IPS-20b (cell line): ENCODE results near the gene ZCWPW1.
"Not testable (repeated sequence)": the region's sequence is repeated elsewhere in the genome, so short reads cannot be mapped to it uniquely, and the experiment has no call there.

Experiments used
- H3K27ac ChIP-seq: one replicate; pipeline ENCODE4 v1.5.1; 2013; ENCODE audit warnings: low read length
- H3K27me3 ChIP-seq: 2 replicates; pipeline ENCODE4 v1.6.1; 2013; ENCODE audit warnings: mild to moderate bottlenecking, low read length, inconsistent platforms; ENCODE audit not compliant: insufficient read depth
- H3K36me3 ChIP-seq: 2 replicates; pipeline ENCODE4 v1.6.1; 2013; ENCODE audit warnings: low read depth, mild to moderate bottlenecking, inconsistent platforms, low read length, moderate library complexity; ENCODE audit not compliant: insufficient read depth
- H3K4me1 ChIP-seq: 2 replicates; pipeline ENCODE4 v1.6.1; 2013; ENCODE audit warnings: mild to moderate bottlenecking, control low read depth, inconsistent platforms, low read length, moderate library complexity; ENCODE audit not compliant: insufficient read depth
- H3K4me3 ChIP-seq: 2 replicates; pipeline ENCODE4 v1.5.1; 2013; ENCODE audit warnings: mild to moderate bottlenecking, low read length, inconsistent platforms
- H3K9ac ChIP-seq: 2 replicates; pipeline ENCODE4 v1.6.1; 2013; ENCODE audit warnings: low read depth, mild to moderate bottlenecking, inconsistent platforms, low read length, moderate library complexity
- H3K9me3 ChIP-seq: 2 replicates; pipeline ENCODE4 v1.6.1; 2013; ENCODE audit warnings: mild to moderate bottlenecking, low read depth, low read length, inconsistent platforms; ENCODE audit not compliant: insufficient read depth

Gene ZCWPW1

DNA sequence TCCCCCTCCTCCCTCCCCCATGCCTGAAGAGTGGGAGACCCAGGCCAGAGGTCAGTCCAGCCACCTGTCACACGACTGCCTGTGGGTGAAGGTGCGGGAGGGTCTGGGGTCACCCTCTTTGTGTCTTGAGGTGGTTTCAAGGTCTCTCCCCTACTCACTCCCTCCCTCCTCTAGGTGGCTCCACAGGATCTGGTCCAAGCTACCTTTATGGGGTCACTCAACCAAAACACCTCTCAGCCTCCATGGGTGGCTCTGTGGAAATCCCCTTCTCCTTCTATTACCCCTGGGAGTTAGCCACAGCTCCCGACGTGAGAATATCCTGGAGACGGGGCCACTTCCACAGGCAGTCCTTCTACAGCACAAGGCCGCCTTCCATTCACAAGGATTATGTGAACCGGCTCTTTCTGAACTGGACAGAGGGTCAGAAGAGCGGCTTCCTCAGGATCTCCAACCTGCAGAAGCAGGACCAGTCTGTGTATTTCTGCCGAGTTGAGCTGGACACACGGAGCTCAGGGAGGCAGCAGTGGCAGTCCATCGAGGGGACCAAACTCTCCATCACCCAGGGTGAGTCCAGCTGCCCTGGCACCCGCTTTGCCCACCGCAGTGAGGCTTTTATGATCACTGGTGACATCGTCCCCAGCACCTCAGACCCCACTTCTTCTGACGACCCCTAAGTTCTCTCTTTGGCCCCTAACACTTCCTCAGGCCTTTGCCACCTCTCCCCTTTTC is 54.5 kb downstream of the ZCWPW1 start:
- H3K4me1 ChIP-seq: peaks cover 12% of the 10 kb centered on the region; the same call in 1 of the 2 replicates
- H3K9ac ChIP-seq: not testable (repeated sequence)

DNA sequence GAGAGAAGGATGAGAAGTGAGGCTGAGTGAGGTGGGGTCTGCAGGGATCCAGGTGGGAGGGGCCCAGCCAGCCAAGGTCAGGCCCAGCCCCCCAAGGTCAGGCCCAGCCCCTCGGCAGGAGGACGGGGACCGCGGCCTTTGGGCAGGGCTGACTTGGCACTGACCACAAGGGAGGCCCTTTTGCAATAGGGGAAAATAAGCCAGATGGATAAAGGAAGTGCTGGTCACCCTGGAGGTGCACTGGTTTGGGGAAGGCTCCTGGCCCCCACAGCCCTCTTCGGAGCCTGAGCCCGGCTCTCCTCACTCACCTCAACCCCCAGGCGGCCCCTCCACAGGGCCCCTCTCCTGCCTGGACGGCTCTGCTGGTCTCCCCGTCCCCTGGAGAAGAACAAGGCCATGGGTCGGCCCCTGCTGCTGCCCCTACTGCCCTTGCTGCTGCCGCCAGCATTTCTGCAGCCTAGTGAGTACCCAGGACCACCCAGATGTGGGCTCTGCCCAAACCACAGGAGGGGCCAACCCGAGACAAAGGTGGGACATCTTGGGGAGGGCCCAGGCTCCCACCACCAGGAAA is 55.2 kb downstream of the ZCWPW1 start, which contains the start of gene PILRA:
Gene PILRA (plus strand): TSS at position 227 of the 571 bp plus-strand sequence. CDS start 170 bp downstream, at position 397.
- H3K36me3 ChIP-seq: no peaks in the 10 kb centered on the region
- H3K4me1 ChIP-seq: peaks cover 12% of the 10 kb centered on the region; the same call in 1 of the 2 replicates
- no peak within 1 kb of the TSS for H3K4me3 ChIP-seq
- H3K9me3 ChIP-seq: no peaks in the 10 kb centered on the region
- H3K9ac ChIP-seq: no peak within 1 kb of the TSS
- H3K27ac ChIP-seq: no peak within 1 kb of the TSS
- H3K27me3 ChIP-seq: no peaks in the 10 kb centered on the region

More for the DNA sequence above, 54.5 kb downstream of the ZCWPW1 start:
- not testable (repeated sequence) for H3K4me3 ChIP-seq, H3K9me3 ChIP-seq, H3K27me3 ChIP-seq, H3K36me3 ChIP-seq, H3K27ac ChIP-seq

GRCh38 chr7:100372694-100373093 is 55.8 kb downstream of the ZCWPW1 start:
- H3K9ac ChIP-seq: no peak overlapping the region
- no peaks in the 10 kb centered on the region for H3K9me3 ChIP-seq
- no peaks in the 10 kb centered on the region for H3K27me3 ChIP-seq
- H3K4me1 ChIP-seq: peaks cover 12% of the 10 kb centered on the region; the same call in 1 of the 2 replicates
- 0 out of 2 replicates have a peak, but pooled peaks cover under 1% of the 10 kb centered on the region for H3K36me3 ChIP-seq
- no peak overlapping the region for H3K4me3 ChIP-seq
- H3K27ac ChIP-seq: no peak overlapping the region

DNA sequence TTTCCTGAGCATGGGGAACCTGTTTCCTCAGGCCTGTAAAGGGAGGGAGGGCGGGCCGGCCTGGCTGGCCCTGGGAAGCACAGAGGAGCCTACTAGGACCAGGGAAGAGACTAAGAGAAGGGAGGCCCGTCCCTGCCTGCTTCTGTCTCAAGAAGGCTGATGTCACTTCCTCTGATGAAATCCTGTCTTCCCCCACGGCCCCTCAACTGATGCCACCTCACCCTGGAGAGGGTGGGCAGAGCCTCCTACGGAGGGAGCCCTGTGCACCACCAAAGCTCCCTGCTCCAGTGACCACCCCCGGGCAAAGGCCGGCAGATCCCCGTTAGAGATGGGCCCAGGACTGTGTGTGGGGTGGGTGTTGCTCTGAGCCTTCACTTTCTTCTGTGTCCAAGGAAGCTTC is 56.2 kb downstream of the ZCWPW1 start:
- Histone ChIP-seq H3K36me3 (0 out of 2 replicates have a peak, but pooled peaks cover 5% of the 10 kb centered on the region), H3K27ac (no peak overlapping the region), H3K4me3 (no peak overlapping the region), H3K9me3 (no peaks in the 10 kb centered on the region), H3K4me1 (peaks cover 12% of the 10 kb centered on the region; the same call in 1 of the 2 replicates), H3K27me3 (no peaks in the 10 kb centered on the region), H3K9ac (no peak overlapping the region)

- Histone ChIP-seq H3K36me3 (0 out of 2 replicates have a peak, but pooled peaks cover 7% of the 10 kb centered on the region), H3K4me1 (peaks cover 12% of the 10 kb centered on the region; the same call in 1 of the 2 replicates), H3K9me3 (no peaks in the 10 kb centered on the region), H3K27ac (no peak overlapping the region), H3K27me3 (no peaks in the 10 kb centered on the region), H3K9ac (peak overlapping the region; percentile 53; the same call in 1 of the 2 replicates), H3K4me3 (no peak overlapping the region)
Measured at GRCh38 chr7:100371561-100372171, 56.8 kb downstream of the ZCWPW1 start.

- Histone ChIP-seq H3K27me3 (no peaks in the 10 kb centered on the region), H3K36me3 (0 out of 2 replicates have a peak, but pooled peaks cover 7% of the 10 kb centered on the region), H3K9me3 (no peaks in the 10 kb centered on the region), H3K4me1 (peaks cover 12% of the 10 kb centered on the region; the same call in 1 of the 2 replicates), H3K4me3 (no peak overlapping the region), H3K9ac (peak overlapping the region; percentile 53; the same call in 1 of the 2 replicates), H3K27ac (peak overlapping the region; percentile 29)
Measured at GRCh38 chr7:100370746-100371145, 57.8 kb downstream of the ZCWPW1 start.

- Histone ChIP-seq H3K4me1 (peaks cover 12% of the 10 kb centered on the region; the same call in 1 of the 2 replicates), H3K9ac (peak overlapping the region; percentile 53; the same call in 1 of the 2 replicates), H3K27me3 (no peaks in the 10 kb centered on the region), H3K27ac (peak overlapping the region; percentile 29), H3K9me3 (no peaks in the 10 kb centered on the region), H3K4me3 (0 out of 2 replicates have a peak overlapping the region, but pooled peaks have one; percentile 13), H3K36me3 (0 out of 2 replicates have a peak, but pooled peaks cover 7% of the 10 kb centered on the region)
Measured at GRCh38 chr7:100370303-100370702, 58.2 kb downstream of the ZCWPW1 start.

DNA sequence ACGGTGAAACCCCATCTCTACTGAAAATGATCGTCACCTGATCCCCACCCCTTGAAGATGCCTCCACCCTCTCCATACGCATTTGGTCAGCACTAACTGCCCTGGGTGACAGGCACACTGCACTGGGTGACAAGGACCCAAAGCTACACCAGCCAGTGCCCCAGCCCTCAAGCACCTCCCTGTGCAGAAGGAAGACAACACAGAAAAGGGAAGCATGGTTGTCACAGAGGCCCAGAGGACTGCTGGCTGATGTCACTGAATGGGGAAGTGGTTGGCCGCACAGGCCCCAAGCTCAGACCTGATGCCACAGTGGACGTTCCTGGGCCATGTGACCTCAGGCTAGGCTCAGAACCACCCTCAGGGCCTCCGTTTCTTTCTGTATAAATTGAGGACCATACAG is 59.4 kb downstream of the ZCWPW1 start:
- H3K36me3 ChIP-seq: 0 out of 2 replicates have a peak, but pooled peaks cover 10% of the 10 kb centered on the region
- H3K9ac ChIP-seq: no peak overlapping the region
- H3K4me3 ChIP-seq: no peak overlapping the region
- no peaks in the 10 kb centered on the region for H3K27me3 ChIP-seq
- H3K4me1 ChIP-seq: peaks cover 12% of the 10 kb centered on the region; the same call in 1 of the 2 replicates
- no peaks in the 10 kb centered on the region for H3K9me3 ChIP-seq
- no peak overlapping the region for H3K27ac ChIP-seq

DNA sequence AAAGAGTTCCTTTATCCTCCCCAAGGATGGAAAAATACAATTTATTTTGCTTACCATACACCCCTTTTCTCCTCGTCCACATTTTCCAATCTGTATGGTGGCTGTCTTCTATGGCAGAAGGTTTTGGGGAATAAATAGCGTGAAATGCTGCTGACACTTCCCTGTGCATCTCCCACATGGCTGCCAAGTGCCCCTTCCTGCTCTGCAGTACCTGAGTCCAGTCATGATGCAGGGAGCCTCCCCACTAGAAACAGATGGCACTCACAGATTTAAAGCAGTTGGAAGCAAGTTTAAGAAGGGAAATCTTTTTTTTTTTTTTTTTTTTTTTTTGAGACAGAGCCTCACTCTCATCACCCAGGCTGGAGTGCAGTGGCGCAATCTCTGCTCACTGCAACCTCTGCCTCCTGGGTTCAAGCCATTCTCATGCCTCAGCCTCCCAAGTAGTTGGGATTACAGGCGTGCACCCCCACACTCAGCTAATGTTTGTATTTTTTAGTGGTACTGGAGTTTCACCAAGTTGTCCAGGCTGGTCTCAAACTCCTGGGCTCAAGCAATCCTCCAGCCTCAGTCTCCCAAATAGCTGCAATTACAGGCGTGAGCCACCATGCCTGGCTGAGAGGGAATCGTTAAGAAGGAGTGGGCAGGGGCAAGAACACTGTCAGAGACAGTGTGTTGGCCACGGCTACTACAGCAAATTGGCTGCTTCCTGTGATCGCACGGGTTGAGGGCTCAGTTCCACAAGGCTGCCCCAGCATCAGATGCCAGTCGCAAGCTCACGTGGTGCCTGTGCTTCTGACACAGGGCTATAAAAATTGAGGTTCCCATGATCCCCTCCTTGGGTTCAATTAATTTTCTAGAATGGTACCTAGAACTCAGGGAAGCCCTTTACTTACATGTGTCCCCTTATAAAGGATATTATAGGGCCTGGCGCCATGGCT is 60.6 kb downstream of the ZCWPW1 start:
- Histone ChIP-seq H3K36me3 (peaks cover 19% of the 10 kb centered on the region), H3K4me3 (no peak overlapping the region), H3K9ac (no peak overlapping the region), H3K27ac (no peak overlapping the region), H3K9me3 (no peaks in the 10 kb centered on the region), H3K4me1 (peaks cover 12% of the 10 kb centered on the region; the same call in 1 of the 2 replicates), H3K27me3 (no peaks in the 10 kb centered on the region)

- H3K4me1 ChIP-seq: peaks cover 12% of the 10 kb centered on the region; the same call in 1 of the 2 replicates
- H3K36me3 ChIP-seq: peaks cover 26% of the 10 kb centered on the region
- H3K27me3 ChIP-seq: no peaks in the 10 kb centered on the region
- no peak overlapping the region for H3K9ac ChIP-seq
- no peaks in the 10 kb centered on the region for H3K9me3 ChIP-seq
- H3K27ac ChIP-seq: no peak overlapping the region
- H3K4me3 ChIP-seq: no peak overlapping the region
Measured at GRCh38 chr7:100367251-100367620, 61.3 kb downstream of the ZCWPW1 start.
